Measurements from ENCODE around the gene SDK1. TPM values are rescaled to one million over a fixed set of nuclear protein-coding genes. Genes with fewer than 3 reads are reported as not detected.

SDK1 gene
- total and polyA plus RNA-seq, 2 donors = 9.8 to 15.1 TPM

DNA sequence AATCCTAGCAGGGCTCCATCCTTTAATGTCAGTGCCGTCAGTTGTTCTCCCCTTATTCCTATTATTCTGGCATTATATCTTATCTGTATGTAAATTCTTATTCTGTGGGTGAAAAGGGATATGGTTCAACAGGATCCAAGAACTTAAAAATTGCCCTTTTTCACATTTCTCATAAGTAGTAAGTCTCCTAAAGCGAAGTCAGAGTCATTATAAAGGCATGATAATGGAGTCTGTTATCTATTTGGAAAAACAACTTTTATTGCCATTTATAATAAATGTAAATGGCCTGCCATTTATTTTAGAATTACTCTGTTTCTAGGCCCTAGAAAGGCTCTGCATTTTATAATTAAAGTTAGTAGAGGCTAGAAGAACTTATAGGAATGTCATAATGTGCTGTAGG lies 31.3 kb downstream of the SDK1 start:
- Histone ChIP-seq H3K4me1 (ENCODE audit: insufficient read depth) (no peaks in the 10 kb centered on the region), H3K36me3 (ENCODE audit: insufficient read depth) (no peaks in the 10 kb centered on the region), H3K27ac (ENCODE audit: low read depth) (no peak overlapping the region), H3K4me3 (ENCODE audit: low read depth, low read length) (no peak overlapping the region)
- WGBS = 88% methylated on average over 2 of the region's 2 CpGs
- no peak for DNase-seq (ENCODE audit: extremely low spot score)

GRCh38 chr7:3333861-3334260 lies 32.8 kb downstream of the SDK1 start:
- Histone ChIP-seq H3K27ac (ENCODE audit: low read depth) (no peak overlapping the region), H3K36me3 (ENCODE audit: insufficient read depth) (no peaks in the 10 kb centered on the region), H3K4me3 (ENCODE audit: low read depth, low read length) (no peak overlapping the region), H3K4me1 (ENCODE audit: insufficient read depth) (no peaks in the 10 kb centered on the region)
- 97% methylated on average over 2 of the region's 2 CpGs for whole genome bisulfite sequencing
- DNase-seq (ENCODE audit: extremely low spot score) = no peak

DNA sequence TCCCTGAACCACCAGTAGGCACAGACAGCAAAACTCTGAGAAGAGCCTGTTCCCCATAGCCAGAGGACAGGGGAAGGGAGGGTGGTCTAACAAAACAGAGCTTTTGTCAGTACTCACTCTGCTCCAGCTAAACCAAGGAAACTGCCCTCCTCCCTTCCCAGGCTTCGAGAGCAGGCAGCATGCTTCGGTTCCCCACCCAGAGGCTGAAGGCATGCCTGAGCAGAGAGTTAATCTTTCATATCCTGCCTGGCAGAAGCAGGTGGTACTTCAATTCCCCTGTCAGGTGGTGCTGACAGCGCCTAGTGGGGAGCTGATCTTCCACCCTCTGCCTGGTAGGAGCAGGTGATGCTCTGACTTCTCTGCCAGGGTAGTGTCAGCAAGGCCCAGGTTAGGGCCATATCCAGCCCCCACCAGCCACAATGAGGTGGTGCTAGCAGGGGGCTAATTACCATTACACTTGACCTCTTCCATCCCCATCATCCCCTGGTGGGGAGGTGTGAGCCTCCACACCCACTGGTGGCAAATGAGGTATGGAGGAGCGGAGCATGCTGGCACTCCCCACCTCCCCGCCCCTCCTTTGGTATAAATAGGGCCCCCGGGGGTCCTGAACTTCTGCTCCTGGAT lies 35.1 kb downstream of the SDK1 start:
- Histone ChIP-seq H3K27ac (ENCODE audit: low read depth) (no peak overlapping the region), H3K4me3 (ENCODE audit: low read depth, low read length) (no peak overlapping the region), H3K36me3 (ENCODE audit: insufficient read depth) (no peaks in the 10 kb centered on the region), H3K4me1 (ENCODE audit: insufficient read depth) (no peaks in the 10 kb centered on the region)
- DNase-seq (ENCODE audit: extremely low spot score) = no peak
- WGBS = 89% methylated on average over 6 of the region's 6 CpGs

GRCh38 chr7:3338161-3338560 lies 37.1 kb downstream of the SDK1 start:
- whole genome bisulfite sequencing = 60% methylated on average over 3 of the region's 3 CpGs
- no peaks in the 10 kb centered on the region for H3K4me1 ChIP-seq (ENCODE audit: insufficient read depth)
- no peak overlapping the region for H3K27ac ChIP-seq (ENCODE audit: low read depth)
- no peak for DNase-seq (ENCODE audit: extremely low spot score)
- H3K36me3 ChIP-seq (ENCODE audit: insufficient read depth) = no peaks in the 10 kb centered on the region
- no peak overlapping the region for H3K4me3 ChIP-seq (ENCODE audit: low read depth, low read length)

GRCh38 chr7:3345699-3346481 lies 44.8 kb downstream of the SDK1 start:
- Histone ChIP-seq H3K36me3 (ENCODE audit: insufficient read depth) (no peaks in the 10 kb centered on the region), H3K27ac (ENCODE audit: low read depth) (no peak overlapping the region), H3K4me1 (ENCODE audit: insufficient read depth) (no peaks in the 10 kb centered on the region), H3K4me3 (ENCODE audit: low read depth, low read length) (no peak overlapping the region)
- no peak for DNase-seq (ENCODE audit: extremely low spot score)
- WGBS = 83% methylated on average over 12 of the region's 12 CpGs

DNA sequence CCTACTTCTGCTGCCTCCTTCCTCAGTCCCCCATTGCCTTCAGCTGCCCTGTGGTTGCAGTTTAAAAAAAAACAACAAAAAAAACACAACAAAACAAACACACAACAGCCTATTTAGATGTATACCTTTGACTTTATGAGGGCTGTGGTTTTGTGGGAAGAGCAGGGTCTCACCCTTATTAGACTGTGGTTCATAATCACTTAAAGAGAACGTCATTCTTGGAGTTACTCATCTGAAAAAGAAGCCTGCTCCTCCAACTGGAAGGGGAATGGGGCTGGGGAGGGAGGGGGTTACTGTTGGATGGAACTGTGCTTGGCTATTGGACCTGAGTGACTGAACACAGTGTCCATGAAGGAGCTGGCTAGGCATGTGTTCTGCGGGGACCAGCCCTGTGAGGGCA lies 48.1 kb downstream of the SDK1 start:
- no peak overlapping the region for H3K27ac ChIP-seq (ENCODE audit: low read depth)
- WGBS = 75% methylated on average over 2 of the region's 2 CpGs
- no peak overlapping the region for H3K4me3 ChIP-seq (ENCODE audit: low read depth, low read length)
- no peak for DNase-seq (ENCODE audit: extremely low spot score)
- no peaks in the 10 kb centered on the region for H3K36me3 ChIP-seq (ENCODE audit: insufficient read depth)
- H3K4me1 ChIP-seq (ENCODE audit: insufficient read depth) = no peaks in the 10 kb centered on the region

DNA sequence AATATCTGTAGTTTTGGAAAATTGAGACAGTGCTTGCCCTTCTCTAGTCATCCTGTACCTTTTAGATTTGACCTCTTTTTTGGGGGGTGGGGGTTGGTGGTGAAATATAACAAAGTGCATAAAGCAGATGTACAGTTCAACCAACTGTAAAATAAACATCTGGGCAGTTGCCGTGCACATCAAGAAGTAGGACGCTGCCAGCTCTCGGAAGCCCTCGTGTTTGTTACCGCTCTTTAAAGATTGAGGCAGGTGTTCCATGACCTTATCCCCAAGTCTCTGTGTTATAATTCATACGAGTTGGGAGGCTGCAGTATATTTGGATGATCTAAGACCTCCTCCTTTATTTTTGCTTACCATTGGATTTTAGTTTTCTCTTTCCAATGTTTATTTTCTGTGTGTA lies 55.1 kb downstream of the SDK1 start:
- Histone ChIP-seq H3K36me3 (ENCODE audit: insufficient read depth) (no peaks in the 10 kb centered on the region), H3K27ac (ENCODE audit: low read depth) (no peak overlapping the region), H3K4me3 (ENCODE audit: low read depth, low read length) (no peak overlapping the region), H3K4me1 (ENCODE audit: insufficient read depth) (no peaks in the 10 kb centered on the region)
- 67% methylated on average over 6 of the region's 6 CpGs for WGBS
- DNase-seq (ENCODE audit: extremely low spot score) = no peak

DNA sequence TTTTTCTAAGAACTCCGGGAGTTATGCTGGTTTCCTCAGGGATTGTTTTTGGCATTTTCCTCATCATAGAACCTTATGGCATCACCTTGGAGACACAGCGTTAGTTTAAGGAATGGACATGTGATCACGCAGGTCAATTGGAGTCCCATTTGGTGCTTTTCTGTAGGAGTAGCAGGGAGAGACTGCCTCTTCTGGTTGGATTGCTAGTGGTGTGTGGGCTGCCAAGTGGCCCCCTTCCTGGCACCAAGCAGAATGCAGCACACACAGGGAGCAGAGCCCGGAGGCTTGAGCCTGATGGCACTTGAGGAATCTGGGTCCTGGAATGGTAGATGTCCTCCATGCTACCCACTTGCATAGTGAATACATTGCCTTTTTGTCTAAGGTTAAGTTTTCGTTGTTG lies 57.9 kb downstream of the SDK1 start:
- Histone ChIP-seq H3K36me3 (ENCODE audit: insufficient read depth) (no peaks in the 10 kb centered on the region), H3K4me3 (ENCODE audit: low read depth, low read length) (no peak overlapping the region), H3K27ac (ENCODE audit: low read depth) (no peak overlapping the region), H3K4me1 (ENCODE audit: insufficient read depth) (no peaks in the 10 kb centered on the region)
- WGBS = 94% methylated on average over 5 of the region's 5 CpGs
- no peak for DNase-seq (ENCODE audit: extremely low spot score)

DNA sequence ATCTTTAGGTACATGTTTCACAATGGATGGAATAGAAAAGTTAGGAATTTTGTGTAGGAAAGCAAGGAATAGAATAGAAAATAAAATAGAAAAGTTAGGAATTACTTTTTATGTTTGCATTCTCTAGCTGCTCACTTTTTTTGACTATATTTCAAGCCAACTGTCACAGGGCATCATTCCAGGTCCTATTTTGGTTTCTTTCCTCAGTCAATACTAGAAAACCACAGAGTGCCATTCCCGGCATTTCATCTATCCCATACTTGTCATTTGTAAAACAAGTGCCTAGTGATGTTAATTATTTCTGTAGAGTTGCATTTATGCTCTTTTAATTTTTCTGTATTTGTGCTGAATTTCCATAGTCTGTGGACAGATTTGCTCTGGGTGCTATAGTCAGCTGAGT lies 66.2 kb downstream of the SDK1 start:
- DNase-seq (ENCODE audit: extremely low spot score) = no peak
- Histone ChIP-seq H3K27ac (ENCODE audit: low read depth) (no peak overlapping the region), H3K4me1 (ENCODE audit: insufficient read depth) (no peaks in the 10 kb centered on the region), H3K36me3 (ENCODE audit: insufficient read depth) (no peaks in the 10 kb centered on the region), H3K4me3 (ENCODE audit: low read depth, low read length) (no peak overlapping the region)
- 93% methylated on average over 1 of the region's 1 CpG for WGBS

GRCh38 chr7:3370068-3370830 lies 69.2 kb downstream of the SDK1 start:
- no peak for DNase-seq (ENCODE audit: extremely low spot score)
- H3K4me3 ChIP-seq (ENCODE audit: low read depth, low read length) = no peak overlapping the region
- H3K4me1 ChIP-seq (ENCODE audit: insufficient read depth) = no peaks in the 10 kb centered on the region
- WGBS = 82% methylated on average over 9 of the region's 9 CpGs
- H3K36me3 ChIP-seq (ENCODE audit: insufficient read depth) = no peaks in the 10 kb centered on the region
- no peak overlapping the region for H3K27ac ChIP-seq (ENCODE audit: low read depth)

DNA sequence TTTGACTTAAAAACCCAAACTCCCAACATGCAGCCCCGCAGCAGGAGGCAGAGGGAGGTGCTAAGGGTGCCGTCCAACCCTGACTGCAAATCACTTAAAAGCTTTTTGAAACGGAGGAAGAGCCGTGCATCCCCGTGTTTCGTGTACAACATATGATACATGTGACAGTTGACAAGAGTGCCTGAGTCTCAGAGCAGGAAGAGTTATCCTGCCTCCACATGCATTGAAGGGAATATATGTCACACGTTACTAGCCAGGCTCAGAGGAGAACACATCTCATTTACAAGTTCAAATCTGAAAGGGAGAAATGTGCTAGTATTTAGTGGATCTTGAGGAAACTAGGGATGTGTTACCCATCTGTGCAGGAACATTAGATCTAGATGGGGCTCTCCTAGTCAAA lies 69.9 kb downstream of the SDK1 start:
- no peak for DNase-seq (ENCODE audit: extremely low spot score)
- H3K4me3 ChIP-seq (ENCODE audit: low read depth, low read length) = no peak overlapping the region
- H3K4me1 ChIP-seq (ENCODE audit: insufficient read depth) = no peaks in the 10 kb centered on the region
- H3K27ac ChIP-seq (ENCODE audit: low read depth) = no peak overlapping the region
- no peaks in the 10 kb centered on the region for H3K36me3 ChIP-seq (ENCODE audit: insufficient read depth)
- 97% methylated on average over 7 of the region's 7 CpGs for WGBS

DNA sequence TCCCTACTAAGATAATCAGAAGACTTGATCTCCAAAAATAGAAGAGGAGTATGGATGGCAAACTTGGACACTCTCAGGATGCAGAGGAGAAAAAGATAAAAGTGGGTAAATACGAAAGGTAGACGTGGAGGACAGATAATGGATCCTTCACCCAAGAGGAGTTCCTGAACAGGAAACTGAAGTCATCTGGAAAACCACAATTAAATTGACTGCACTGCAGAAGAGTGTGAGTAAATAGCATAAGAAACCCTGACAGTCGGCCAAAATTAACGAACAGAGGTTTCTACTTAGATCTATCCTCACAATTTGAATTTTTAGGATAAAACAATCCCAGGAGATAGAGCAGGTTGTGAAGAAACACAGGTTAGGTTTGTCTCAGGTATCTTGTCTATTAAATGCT lies 70.5 kb downstream of the SDK1 start:
- Histone ChIP-seq H3K4me3 (ENCODE audit: low read depth, low read length) (no peak overlapping the region), H3K36me3 (ENCODE audit: insufficient read depth) (no peaks in the 10 kb centered on the region), H3K4me1 (ENCODE audit: insufficient read depth) (no peaks in the 10 kb centered on the region), H3K27ac (ENCODE audit: low read depth) (no peak overlapping the region)
- DNase-seq (ENCODE audit: extremely low spot score) = no peak
- WGBS = 75% methylated on average over 4 of the region's 4 CpGs

GRCh38 chr7:3374239-3374638 lies 73.2 kb downstream of the SDK1 start:
- DNase-seq (ENCODE audit: extremely low spot score) = no peak
- no peaks in the 10 kb centered on the region for H3K4me1 ChIP-seq (ENCODE audit: insufficient read depth)
- no peak overlapping the region for H3K4me3 ChIP-seq (ENCODE audit: low read depth, low read length)
- 87% methylated on average over 2 of the region's 2 CpGs for WGBS
- no peaks in the 10 kb centered on the region for H3K36me3 ChIP-seq (ENCODE audit: insufficient read depth)
- no peak overlapping the region for H3K27ac ChIP-seq (ENCODE audit: low read depth)
